ENCODE results near the gene DUSP22.
"Not testable (repeated sequence)": the region's sequence is repeated elsewhere in the genome, so short reads cannot be mapped to it uniquely, and the experiment has no call there.

DUSP22 gene

DNA sequence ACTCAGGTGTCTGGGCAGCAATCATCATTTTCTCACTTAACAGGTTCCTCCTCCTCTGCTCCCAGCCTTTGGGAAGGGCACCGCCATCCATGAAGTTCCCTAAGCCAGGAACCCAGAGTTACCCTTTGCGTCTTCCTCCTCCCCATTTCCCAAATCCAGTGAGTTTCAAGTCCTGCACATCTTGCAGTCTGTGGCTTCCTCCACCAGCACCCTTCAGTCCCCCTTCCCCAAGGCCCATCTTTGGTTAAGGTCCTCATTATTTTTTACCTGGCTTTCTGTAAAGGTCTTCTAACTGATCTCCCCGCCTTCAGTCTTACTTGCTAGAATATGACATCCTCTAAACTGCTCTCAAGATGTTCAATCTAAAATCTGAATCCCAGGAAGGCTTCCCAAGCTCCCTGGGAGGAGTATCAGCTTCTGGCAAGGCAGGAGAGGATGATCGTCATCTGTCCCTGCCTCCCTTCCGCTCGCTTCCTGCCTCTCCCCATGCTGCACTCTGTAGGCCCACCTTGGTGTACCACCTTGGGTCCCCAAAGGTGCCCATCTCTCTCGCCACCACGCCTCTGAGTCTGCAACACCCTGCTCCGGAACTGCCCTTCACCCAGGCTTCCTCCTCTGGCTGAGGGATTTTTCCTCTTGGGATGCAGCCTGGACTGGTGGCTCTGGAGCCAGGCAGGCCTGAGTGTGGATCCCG lies 11.4 kb upstream of the DUSP22 start:
- no peak for DNase-seq

DNA sequence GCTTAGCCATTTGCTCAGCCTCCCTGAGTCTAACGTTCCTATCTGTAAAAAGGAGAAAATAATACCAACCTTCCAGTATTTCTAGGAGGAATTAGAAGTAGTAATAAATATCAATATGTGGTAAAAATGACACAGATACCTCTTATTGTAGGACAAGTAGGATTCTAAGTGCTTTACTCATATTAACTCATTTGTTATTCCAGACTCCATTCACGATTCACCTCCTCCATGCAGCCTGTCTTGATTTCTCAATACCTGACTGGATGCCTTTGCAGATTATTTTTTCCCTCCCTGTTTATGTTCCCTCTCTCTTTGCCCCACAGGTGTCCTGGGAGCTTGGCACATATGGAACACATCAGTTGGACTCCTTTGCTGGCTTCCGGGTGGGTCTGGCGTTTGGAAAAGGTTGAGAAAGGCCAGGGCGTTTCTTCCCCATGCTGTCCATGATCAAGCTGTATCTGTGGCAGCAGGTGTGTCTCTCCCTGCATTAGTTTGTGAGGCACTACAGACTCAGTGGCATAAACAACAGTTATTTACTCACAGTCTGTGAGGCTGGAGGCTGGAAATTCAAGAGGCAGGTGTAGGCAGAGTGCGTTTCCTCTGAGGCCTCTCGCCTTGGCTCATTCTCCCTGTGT lies 10.7 kb upstream of the DUSP22 start:
- DNase-seq, result no peak

DNA sequence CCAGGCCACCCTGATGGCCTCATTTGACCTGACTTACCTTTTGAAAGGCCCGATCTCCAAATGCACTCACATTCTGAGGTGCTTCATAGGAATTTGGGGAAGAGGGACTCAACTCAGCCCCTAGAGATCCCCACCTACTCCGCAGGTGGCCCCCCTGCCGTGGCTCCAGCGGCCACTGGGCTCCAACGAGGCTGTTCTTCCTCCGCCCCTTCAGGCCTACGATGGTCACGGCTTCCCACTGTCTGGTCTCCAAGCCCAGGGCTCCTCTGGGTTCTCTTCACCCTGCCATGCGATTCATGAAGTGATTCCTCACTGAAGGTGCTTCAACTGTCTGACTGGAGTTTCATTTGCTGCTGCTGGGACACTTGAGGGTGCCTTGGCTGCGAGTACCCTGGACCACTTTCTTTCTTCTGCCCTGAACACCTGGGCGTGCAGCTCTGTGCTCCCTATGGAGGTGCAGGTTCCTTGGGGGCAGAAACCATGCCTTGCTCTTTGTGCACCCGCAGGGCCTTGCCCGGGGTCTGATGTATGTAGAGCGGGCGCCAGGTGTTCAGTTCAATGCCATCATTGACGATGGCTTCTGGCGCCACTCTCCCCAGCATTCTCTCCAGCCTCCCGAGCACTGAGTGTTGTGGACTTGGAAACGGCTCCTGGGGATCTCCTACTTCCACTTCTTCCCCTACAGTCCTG lies 10.0 kb upstream of the DUSP22 start:
- DNase-seq, result no peak

DNA sequence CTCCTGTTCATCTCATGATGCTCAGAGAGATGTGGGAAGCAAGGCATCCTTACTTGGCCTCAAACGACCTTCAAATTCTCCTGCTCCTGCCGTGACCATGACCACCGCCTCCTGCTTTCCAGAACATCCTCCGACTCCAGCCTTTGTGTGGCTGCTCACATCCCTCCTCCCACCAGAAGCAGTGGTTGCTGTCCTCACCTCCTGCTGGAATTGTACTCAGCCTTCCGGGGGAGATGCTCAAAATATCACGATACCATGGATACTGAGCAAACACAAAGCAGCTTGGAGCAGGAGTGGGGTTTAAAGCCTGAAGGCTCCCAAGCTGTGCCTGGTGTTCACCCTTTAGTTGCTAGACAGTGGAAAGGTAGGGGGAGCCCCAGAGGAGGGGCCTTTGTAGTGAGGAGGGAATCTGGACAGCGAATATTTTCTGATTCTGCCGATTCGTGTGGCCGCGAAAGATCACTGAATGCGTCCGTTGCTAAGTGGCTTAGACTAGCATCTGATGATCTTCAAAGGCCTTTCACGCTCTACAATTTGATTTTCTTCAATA lies 9.3 kb upstream of the DUSP22 start:
- DNase-seq, result no peak

DNA sequence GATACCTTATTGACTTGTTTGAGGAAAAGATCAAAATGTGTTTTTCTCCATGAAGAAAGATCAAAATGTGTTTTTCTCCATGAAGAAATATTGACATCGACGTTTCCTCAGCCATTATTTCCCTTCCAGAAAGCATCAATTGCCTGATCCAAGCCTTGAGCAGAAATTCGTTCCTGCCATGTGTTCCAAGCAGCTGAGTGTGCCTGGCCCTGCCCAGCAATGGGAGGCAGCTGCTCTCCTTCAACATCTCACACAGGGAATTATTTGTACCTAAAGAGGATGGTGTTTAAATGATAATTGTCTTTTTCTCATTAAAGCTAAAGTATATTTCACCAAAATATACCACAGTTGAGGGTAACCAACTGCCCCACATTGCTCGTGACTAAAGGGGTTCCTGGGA lies 7.8 kb upstream of the DUSP22 start:
- DNase-seq, result no peak

DNA sequence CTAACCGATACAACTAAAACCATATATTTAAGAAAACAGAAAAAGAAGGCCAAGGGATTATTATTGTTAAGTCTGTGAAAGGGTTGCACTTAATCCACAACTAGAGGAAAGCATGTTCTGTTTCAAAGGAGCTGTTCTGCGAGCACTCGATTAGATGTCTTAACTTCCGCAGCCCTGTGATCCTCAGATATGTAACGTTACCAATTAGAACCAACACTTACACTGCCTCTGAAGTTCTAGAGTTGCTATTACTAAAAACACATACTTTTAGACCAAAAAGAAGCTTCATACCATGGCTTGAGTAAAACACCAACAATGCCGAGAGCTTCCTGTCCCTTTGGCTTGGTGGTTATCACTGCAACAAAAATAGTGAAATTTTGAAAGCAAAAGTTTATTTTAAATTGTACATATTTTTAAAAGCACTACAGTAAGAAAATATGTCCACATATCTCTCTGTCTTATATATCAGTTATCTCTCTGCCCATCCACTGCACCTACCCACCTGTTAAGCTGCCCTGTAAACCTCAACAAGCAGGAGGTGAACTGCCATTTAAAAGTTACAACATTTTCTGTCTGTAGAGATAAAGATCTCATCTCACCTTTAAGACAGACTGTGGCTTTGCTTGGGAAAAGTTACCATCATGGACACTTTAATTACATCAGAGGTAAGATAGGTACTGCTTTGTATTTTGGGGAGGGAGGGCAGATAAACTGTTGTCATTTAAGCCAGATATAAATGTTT lies 7.1 kb upstream of the DUSP22 start:
- DNase-seq, result no peak

DNA sequence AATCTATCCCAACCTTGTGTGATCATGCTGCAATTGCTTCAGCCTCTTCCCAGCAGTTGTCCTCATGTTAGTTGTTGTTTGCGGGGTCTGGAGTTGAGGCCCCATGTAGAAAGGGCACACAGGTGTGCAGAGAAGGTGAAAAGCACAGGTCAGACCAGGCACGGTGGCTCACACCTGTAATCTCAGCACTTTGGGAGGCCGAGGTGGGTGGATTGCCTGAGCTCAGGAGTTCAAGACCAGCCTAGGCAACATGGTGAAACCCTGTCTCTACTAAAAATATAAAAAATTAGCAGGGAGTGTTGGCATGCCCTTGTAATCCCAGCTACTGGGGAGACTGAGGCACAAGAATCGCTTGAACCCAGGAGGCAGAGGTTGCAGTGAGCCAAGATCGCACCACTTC lies 6.4 kb upstream of the DUSP22 start:
- DNase-seq, result not testable (repeated sequence)

DNA sequence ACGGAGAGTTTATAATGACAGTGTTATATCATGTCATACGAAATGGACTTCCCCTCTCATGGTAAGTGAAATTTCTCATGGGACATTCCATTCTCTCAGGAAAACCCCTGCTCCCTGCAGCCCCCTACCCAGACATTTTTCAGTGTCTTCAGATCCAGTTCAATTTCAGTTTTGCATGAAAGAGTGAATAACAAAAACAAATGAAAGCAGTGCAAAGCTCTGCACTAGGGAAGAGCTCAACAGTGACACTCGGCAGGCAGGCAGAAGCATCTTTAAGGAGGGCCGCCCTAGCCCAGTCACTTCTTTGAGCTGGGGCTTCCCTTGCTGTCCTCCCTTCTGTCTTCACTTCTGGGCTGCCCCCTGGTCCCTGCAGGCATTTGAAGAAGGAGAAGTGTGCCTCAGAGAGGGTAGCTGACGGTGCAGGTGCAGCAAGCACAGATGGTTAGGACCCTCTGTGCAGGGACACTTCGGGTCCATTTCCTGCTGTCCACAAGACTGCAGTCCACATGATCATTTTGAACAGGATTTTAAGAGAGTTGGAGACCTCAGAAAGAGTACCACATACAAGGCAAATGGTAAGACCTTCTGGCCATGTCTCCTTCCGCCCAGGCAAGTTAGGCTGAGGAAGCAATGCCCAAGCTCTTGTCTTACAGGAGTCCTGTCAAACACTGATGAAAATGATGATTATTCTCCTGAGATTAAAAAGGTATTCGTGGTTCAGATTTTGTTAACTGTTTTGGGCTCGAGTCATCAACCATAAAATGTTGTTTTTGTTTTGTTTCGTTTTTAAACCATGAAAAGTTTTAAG lies 5.4 kb upstream of the DUSP22 start:
- no peak for DNase-seq

DNA sequence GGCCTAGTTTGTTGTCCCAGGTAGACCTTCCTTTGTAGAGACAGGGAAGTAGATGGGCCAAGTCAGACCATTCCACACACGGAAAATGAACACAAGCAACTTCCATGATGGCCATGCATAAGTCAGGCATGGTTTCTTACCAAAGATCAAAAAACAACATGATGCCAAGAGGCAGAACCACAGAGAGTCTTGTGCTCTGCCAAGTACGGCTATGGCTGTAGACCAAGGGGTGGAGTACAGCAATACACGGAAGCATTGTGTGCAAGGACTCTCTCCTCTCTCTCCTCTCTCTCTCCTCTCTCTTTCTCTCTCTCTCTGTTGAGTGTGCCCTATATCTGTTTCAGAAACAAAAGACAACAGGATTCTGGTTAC lies 4.8 kb upstream of the DUSP22 start:
- DNase-seq, result no peak

DNA sequence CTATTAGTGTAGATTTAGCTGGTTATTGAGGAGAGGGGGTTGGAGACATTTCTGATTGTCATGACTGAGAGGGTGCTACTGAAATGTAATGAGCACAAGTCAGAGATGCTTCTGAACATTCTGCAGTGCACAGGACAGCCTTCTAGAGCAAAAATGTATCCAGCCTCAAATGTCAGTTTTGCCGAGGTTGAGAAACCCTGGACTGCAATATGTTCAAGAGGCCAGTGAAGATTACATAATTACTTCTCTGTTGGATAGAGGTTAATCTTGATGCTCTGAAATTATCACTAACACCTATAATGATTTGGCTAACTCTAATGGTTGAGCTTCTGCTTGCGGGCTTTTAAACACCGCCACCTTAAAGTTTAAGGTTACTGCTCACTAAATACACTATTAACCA lies 3.4 kb upstream of the DUSP22 start:
- DNase-seq, result no peak

DNA sequence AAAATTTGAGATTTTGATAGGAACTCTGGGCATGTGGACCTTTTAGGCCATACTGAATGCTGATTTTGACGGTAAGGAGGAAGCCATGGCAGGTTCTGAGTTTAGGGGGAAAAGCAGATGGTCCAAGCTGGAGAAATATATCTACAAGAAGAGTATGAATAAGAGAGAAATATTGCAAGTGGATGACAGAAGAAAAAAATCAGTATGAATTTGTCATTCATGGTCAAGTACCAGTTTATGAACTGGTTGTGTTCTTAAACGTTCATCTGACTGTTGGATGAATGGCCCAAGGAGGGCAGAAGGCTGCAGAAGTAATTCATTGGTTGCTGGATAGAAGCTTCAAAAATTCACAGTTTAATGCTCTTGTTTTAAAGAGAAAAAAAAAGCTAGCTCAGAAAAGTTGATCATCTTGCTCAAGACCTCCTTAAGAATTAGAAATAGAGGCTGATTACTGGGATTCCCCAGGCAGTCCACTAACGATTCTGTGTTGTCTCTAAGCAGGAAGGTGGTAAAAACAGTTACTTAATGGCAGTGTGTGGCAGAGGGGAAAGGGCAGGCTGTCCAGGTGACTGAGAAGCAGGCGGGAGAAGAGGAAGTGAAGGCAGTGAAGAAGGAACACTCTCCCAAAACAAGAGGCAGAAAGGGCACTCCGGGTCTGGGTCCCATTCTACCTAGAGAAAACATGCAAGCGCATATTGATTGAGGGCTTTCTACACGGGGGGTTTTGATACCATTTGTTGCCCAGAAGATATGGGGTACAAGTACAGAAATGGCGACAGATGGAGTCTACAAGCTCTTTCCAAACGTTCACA lies 2.0 kb upstream of the DUSP22 start:
- no peak for DNase-seq

DNA sequence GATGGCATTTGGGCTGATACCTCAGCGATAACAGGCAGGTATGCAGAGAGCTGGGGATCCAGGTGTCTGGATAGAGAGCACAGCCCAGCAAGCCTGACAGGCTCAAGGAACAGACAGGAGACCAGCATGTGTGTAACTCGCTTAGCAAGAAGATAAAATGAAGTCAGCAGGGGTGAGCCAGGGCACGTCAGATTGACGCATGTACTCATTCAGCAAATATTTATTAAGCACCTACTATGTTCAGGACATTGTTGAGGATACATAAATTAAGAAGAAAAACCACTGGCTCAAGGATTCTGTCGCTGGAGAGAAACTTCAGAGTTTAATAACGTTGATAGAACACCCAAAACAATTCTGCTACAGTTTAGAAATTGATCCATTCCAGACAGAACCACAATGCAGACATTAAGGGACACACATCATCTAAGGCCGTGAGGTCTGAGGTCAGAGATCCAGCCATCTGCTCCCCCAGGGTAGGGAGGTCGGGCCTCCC lies 1.0 kb upstream of the DUSP22 start:
- DNase-seq, result no peak

DNA sequence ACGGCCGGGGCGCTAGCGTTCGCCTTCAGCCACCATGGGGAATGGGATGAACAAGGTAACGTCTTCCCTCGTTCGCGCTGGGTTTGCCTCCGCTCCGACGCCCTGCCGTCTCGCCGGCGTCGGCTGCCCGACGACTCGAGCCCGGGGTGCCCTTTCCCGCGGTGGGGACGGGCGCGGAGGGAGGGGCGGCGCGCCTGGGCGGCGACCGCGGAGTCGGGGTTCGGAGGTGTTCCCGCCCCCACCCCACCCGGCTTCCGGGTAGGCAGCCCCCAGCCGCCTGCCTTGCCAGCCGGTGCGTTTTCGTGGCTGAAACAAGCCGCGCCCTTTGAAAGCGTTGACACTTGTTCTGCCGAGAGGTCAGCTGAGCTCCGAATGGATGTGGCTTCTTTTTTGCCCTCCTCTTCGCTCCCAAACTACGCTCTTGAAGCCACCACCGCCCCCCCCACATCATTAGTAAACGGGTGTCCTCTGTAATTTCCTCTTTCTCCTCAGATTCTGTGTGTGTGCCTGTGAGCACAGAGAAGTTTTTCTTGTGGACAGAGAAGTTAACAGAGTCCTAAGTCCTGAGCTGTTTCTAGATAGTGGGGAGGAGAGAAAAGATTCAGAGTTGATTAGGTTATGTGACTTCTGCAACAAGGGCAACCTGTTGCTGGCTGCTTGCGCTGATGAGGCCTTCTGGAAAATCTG lies 362 bp downstream of the DUSP22 start:
- DNase-seq, result no peak

DNA sequence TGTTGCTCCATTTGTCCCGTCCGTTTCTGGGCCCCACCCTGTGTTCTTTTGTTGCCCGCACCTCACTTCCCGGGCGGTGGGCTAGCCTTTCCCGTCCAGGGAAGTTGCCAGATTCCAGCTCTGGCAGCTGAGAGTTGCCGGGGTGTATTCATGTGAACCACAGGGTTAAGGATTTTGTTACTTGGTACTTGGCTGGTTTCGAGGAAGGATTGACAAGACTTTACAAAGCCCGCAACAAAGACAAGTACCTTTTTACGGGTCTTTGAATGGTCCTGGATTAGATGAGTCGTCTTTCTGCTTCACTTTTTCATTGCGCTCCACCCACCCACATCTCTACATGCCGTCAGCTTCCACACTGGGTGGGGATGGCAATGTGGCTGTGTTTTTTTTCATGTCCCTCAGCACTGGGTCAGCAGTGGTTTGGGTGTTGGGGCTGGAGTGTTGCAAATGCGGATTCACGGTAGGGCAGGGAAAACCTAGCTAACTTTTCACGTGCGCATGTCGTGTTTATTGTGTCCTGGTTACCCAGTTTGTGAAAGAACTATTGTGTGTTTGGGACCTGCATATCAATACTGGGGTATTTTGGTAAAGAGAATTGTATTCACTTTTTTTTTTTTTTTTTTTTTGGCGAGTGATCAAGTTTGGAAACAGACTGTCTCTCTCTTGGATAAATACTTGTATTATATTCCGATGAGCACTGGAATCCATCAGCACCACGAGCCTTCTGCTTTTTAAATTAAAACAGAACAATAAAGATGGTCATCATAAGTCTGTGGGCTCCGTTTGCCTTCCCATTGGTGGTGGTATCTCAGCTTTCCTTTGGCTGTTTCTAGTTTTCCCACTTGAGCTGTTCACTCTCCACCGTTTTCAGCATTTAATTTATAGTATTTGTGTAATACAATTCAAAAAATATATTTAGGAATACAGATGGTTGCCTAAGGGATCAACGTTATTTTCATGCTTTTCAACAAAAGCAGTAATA lies 1.2 kb downstream of the DUSP22 start:
- no peak for DNase-seq

DNA sequence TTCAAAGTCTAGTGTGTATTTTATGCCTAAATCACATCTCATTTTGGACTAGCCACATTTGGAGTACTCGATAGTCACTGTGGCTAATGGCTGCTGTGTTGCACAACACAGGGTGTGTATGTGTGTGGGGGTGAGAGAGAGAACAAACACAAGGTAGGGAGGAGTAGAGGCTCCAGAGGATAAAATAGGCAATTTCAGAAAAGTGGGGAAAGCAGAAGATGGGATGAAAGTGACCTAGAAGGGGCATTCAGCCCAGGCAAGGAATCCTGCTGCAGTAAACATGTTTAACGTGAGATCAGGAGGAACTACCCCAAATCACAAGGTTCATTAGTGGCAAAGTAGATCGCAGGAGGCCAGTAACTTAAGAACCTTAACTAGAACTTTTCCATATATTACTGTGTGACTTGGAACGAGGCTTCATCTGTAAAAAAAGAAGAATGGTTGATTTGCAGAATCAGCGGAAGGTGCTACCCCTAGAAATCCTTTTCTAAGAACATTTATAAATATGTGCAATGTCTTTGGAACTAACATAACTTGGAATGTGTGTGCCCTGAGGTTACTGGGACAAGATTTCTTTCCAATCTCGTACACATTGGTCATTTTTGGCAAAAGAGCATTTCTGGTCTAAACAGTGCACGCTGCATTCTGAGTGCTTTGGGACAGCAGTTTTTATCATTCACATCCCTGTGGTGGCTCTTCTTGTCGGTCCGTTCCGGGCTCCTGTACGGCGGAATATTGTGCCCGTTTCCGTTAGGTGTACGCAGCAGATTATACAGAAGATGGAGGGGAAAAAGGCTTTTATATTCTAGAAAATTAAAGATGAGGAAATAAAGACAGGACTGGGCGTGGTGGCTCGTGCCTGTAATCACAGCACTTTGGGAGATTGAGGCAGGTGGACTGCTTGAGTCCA lies 2.6 kb downstream of the DUSP22 start:
- no peak for DNase-seq

DNA sequence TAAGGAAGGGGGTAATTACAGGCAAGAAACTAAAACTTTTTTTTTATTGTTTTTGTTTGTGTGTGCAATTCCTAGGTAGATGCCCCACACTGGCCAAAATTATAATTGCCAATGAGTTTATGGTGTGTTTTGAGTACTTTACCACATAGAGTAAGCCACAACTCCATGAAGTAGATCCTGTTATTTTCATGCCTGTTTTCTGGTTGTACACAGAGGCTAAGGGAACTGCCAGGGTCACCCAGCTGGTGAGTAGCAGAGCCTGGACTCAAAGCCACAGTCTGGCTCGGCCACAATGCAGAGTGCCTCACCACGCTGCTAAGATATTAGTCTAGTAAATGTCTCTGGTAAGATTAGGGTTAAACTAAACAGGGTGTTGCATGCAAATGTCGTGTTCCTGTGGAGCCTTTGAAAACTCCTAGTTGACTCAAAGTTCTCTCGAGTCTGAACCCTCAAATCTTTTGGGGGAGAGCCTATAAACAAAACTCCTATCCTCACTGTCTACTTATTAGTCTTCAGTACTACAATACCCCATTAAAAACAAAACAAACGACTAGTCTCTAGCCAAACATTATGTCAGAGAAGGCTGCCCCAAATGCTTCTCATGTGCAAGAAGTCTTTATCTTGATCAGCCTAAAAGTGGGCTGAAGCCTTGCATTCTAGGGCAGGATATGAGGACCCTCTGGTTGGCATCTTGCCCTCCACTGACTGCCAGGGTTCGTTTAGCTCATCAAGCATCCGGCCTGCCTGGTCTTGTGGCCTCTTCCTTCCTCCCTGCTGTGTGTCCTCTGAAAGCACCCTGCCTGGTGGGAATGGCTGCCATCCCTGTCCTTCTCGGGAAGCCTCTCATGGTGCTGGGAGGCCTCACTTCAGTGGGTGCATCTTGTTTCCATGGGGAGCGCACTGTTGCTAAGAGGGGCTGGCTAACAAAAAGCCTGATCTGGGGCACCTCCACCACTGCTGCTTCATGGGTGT lies 4.2 kb downstream of the DUSP22 start:
- no peak for DNase-seq

DNA sequence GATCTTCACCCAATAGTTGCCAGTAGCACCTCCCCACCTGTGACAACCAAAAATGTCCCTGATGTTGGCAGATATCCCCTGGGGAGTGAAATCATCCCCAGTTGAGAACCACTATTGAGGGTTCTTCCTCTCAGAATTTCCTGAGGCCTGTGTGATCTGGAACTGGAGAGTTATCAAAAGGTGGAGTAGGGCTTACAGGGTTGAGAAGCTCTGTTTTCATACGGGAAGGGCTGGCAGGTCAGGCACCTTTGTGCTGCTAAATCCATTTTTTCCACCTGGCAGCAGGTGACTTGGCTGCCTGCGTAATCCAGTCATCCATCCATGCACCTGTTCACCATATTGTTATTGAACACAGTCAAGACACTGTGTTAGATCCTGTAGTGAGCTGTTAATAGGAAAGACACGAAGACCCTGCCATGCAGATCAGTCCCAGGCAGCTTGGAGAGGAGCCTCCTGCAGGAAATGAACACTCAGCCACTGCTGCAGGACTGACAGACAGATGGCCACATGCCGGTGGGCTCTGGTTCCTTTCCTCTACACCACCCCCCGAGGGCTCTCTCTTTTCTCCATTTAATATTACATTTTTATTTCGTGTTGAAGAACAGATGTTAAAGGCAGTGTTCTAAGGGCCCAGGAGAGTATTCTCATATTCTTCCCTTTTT lies 5.4 kb downstream of the DUSP22 start:
- no peak for DNase-seq
